ENCODE data around the gene CAPG. TPM values are rescaled to one million over a fixed set of nuclear protein-coding genes. Genes with fewer than 3 reads are reported as not detected.
A peak's percentile ranks its signal among the peaks of the same experiment; 100 is the strongest.

CAPG gene
- total RNA-seq, 1 donor from 2014 or later: 63.6 TPM

- Mint-ChIP-seq H3K4me3 (no peak overlapping the region), H3K27me3 (no peaks in the 10 kb centered on the region), H3K36me3 (ENCODE audit: low read depth) (peaks cover 56% of the 10 kb centered on the region), H3K27ac (no peak overlapping the region), H3K4me1 (peaks cover 34% of the 10 kb centered on the region), H3K9me3 (no peaks in the 10 kb centered on the region)
- intact Hi-C loops (cut with micrococcal nuclease): no loop called here
- no peak for DNase-seq
Observed at GRCh38 chr2:85401464-85401805, 8.7 kb downstream of the CAPG start.

GRCh38 chr2:85400541-85401463, 9.4 kb downstream of the CAPG start:
- Mint-ChIP-seq H3K27ac (no peak overlapping the region), H3K4me1 (peaks cover 28% of the 10 kb centered on the region), H3K9me3 (no peaks in the 10 kb centered on the region), H3K36me3 (ENCODE audit: low read depth) (peaks cover 56% of the 10 kb centered on the region), H3K4me3 (no peak overlapping the region), H3K27me3 (no peaks in the 10 kb centered on the region)
- no peak for DNase-seq
- intact Hi-C loops (cut with micrococcal nuclease): no loop called here

- no peak overlapping the region for H3K27ac Mint-ChIP-seq
- no peak for DNase-seq
- no peaks in the 10 kb centered on the region for H3K9me3 Mint-ChIP-seq
- H3K4me3 Mint-ChIP-seq: no peak overlapping the region
- H3K4me1 Mint-ChIP-seq: peaks cover 22% of the 10 kb centered on the region
- intact Hi-C loops (cut with micrococcal nuclease): no loop called here
- no peaks in the 10 kb centered on the region for H3K27me3 Mint-ChIP-seq
- peaks cover 52% of the 10 kb centered on the region for H3K36me3 Mint-ChIP-seq (ENCODE audit: low read depth)
Observed at GRCh38 chr2:85400023-85400422, 10.1 kb downstream of the CAPG start.

GRCh38 chr2:85399183-85399455, 11.0 kb downstream of the CAPG start:
- Mint-ChIP-seq H3K27me3 (no peaks in the 10 kb centered on the region), H3K27ac (no peak overlapping the region), H3K9me3 (no peaks in the 10 kb centered on the region), H3K36me3 (ENCODE audit: low read depth) (peaks cover 53% of the 10 kb centered on the region), H3K4me3 (no peak overlapping the region), H3K4me1 (peaks cover 20% of the 10 kb centered on the region)
- intact Hi-C loops (cut with micrococcal nuclease): no loop called here
- DNase-seq: no peak

- Mint-ChIP-seq H3K27me3 (no peaks in the 10 kb centered on the region), H3K9me3 (no peaks in the 10 kb centered on the region), H3K4me1 (peaks cover 20% of the 10 kb centered on the region), H3K36me3 (ENCODE audit: low read depth) (peaks cover 51% of the 10 kb centered on the region), H3K27ac (no peak overlapping the region), H3K4me3 (no peak overlapping the region)
- DNase-seq: no peak
- intact Hi-C loops (cut with micrococcal nuclease): no loop called here
Observed at GRCh38 chr2:85398426-85399182, 11.6 kb downstream of the CAPG start.

GRCh38 chr2:85397925-85398331, 12.2 kb downstream of the CAPG start:
- Mint-ChIP-seq H3K27me3 (no peaks in the 10 kb centered on the region), H3K4me3 (no peak overlapping the region)
- DNase-seq: no peak

GRCh38 chr2:85396531-85397470, 13.4 kb downstream of the CAPG start:
- Mint-ChIP-seq H3K4me1 (peaks cover 27% of the 10 kb centered on the region), H3K27me3 (no peaks in the 10 kb centered on the region), H3K27ac (peak overlapping the region; percentile 79), H3K36me3 (ENCODE audit: low read depth) (peaks cover 43% of the 10 kb centered on the region), H3K9me3 (no peaks in the 10 kb centered on the region), H3K4me3 (no peak overlapping the region)
- intact Hi-C loops (cut with micrococcal nuclease): no loop called here
- DNase-seq: no peak

More at GRCh38 chr2:85397925-85398331, 12.2 kb downstream of the CAPG start:
- intact Hi-C loops (cut with micrococcal nuclease): no loop called here
- no peaks in the 10 kb centered on the region for H3K9me3 Mint-ChIP-seq
- peak overlapping the region; percentile 29 for H3K27ac Mint-ChIP-seq
- peaks cover 24% of the 10 kb centered on the region for H3K4me1 Mint-ChIP-seq
- peaks cover 47% of the 10 kb centered on the region for H3K36me3 Mint-ChIP-seq (ENCODE audit: low read depth)

GRCh38 chr2:85395912-85396475, 14.2 kb downstream of the CAPG start:
- no peak for DNase-seq
- intact Hi-C loops (cut with micrococcal nuclease): no loop called here
- Mint-ChIP-seq H3K4me1 (peaks cover 32% of the 10 kb centered on the region), H3K27me3 (no peaks in the 10 kb centered on the region), H3K36me3 (ENCODE audit: low read depth) (peaks cover 39% of the 10 kb centered on the region), H3K4me3 (no peak overlapping the region), H3K27ac (no peak overlapping the region), H3K9me3 (no peaks in the 10 kb centered on the region)

- no peak for DNase-seq
- Mint-ChIP-seq H3K9me3 (no peaks in the 10 kb centered on the region), H3K27me3 (no peaks in the 10 kb centered on the region), H3K4me1 (peaks cover 32% of the 10 kb centered on the region), H3K4me3 (no peak overlapping the region), H3K36me3 (ENCODE audit: low read depth) (peaks cover 34% of the 10 kb centered on the region), H3K27ac (no peak overlapping the region)
- intact Hi-C loops (cut with micrococcal nuclease): no loop called here
Observed at GRCh38 chr2:85394976-85395375, 15.2 kb downstream of the CAPG start.

- peaks cover 36% of the 10 kb centered on the region for H3K36me3 Mint-ChIP-seq (ENCODE audit: low read depth)
- DNase-seq: no peak
- H3K27ac Mint-ChIP-seq: no peak overlapping the region
- no peaks in the 10 kb centered on the region for H3K27me3 Mint-ChIP-seq
- intact Hi-C loops (cut with micrococcal nuclease): no loop called here
- peaks cover 30% of the 10 kb centered on the region for H3K4me1 Mint-ChIP-seq
- H3K4me3 Mint-ChIP-seq: no peak overlapping the region
- no peaks in the 10 kb centered on the region for H3K9me3 Mint-ChIP-seq
Observed at GRCh38 chr2:85394261-85394681, 15.9 kb downstream of the CAPG start.

- Mint-ChIP-seq H3K4me1 (peaks cover 28% of the 10 kb centered on the region), H3K36me3 (ENCODE audit: low read depth) (peaks cover 37% of the 10 kb centered on the region), H3K4me3 (no peak overlapping the region), H3K9me3 (no peaks in the 10 kb centered on the region), H3K27me3 (no peaks in the 10 kb centered on the region), H3K27ac (no peak overlapping the region)
- intact Hi-C loops (cut with micrococcal nuclease): no loop called here
- no peak for DNase-seq
Observed at GRCh38 chr2:85393836-85394235, 16.3 kb downstream of the CAPG start.

GRCh38 chr2:85390941-85391669, 19.1 kb downstream of the CAPG start:
- H3K9me3 Mint-ChIP-seq: no peaks in the 10 kb centered on the region
- H3K4me3 Mint-ChIP-seq: no peak overlapping the region
- H3K27ac Mint-ChIP-seq: no peak overlapping the region
- intact Hi-C loops (cut with micrococcal nuclease): loop anchor here (1.0 to 2.0 kb wide), 3 partner anchors 14 to 161 kb away; partner anchors contain the start of gene SH2D6
- peaks cover 33% of the 10 kb centered on the region for H3K36me3 Mint-ChIP-seq (ENCODE audit: low read depth)
- H3K4me1 Mint-ChIP-seq: peaks cover 16% of the 10 kb centered on the region
- no peaks in the 10 kb centered on the region for H3K27me3 Mint-ChIP-seq
- peak; percentile 93 for DNase-seq

All from activated CD4-positive, alpha-beta T cell treated with anti-CD3 and anti-CD28 coated beads, Interleukin-2, amount 10 ng/mL, durations not matched to agents 24 days and 14 days (primary cell).